Fibroblast of lung (primary cell): ENCODE measurements around the gene ATP6V0C.

Experiments used
- CTCF ChIP-seq, 2 donors: IDR thresholded peaks in 1 of 2; conservative IDR thresholded peaks in 1 of 2; 1 replicate in 1 of 2; 2 replicates in 1 of 2; pipeline ENCODE4 v1.5.1; 2011 to 2012; ENCODE audit warnings: low read length in 2 of 2, control low read depth in 1 of 2, inconsistent platforms in 1 of 2, low read depth in 1 of 2, mild to moderate bottlenecking in 1 of 2
- EZH2 ChIP-seq: IDR thresholded peaks from 2 replicates; pipeline ENCODE4 v1.5.1; 2012; ENCODE audit warnings: low read length, control low read depth, mild to moderate bottlenecking; ENCODE audit errors: missing control alignments

GRCh38 chr16:2496223-2497115 is 17.3 kb upstream of the ATP6V0C start:
- TF ChIP-seq CTCF (conservative IDR thresholded peaks at IDR 0.05 in 1 of 2, IDR thresholded peaks at IDR 0.05 in 1 of 2; ENCODE audit: low read depth in 1 of 2, low read length in 2 of 2) (no peak), EZH2 (no peak)
